GM18861 (cell line): Measurements from ENCODE around the gene CST6.
"Not testable (repeated sequence)": the region's sequence is repeated elsewhere in the genome, so short reads cannot be mapped to it uniquely, and the experiment has no call there.

Experiments
- ATAC-seq: cut with Tn5 transposase; IDR thresholded peaks from one replicate; pipeline ENCODE4 v1.9.1; 2021; ENCODE audit not compliant: unreplicated experiment

The CST6 gene

DNA sequence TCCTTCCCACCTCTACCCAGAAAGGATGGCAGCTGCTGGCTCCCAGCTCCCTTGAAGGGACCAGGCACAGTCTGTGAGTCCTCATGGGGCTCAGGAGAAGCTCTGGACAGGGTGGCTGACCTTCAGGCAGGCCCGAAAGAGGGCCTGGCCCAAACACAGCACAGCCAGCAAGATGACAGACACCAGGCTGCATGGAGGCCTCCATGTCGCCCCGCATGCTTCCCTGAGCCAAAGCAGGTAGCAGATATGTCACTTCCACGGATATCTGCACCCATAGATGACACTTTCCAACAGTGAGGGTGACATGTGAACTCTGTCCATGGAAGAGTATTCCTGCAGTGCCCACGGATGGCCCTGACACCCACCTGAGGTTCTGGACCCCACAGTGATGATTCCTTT is 28.2 kb upstream of the CST6 start:
- ATAC-seq = no peak

DNA sequence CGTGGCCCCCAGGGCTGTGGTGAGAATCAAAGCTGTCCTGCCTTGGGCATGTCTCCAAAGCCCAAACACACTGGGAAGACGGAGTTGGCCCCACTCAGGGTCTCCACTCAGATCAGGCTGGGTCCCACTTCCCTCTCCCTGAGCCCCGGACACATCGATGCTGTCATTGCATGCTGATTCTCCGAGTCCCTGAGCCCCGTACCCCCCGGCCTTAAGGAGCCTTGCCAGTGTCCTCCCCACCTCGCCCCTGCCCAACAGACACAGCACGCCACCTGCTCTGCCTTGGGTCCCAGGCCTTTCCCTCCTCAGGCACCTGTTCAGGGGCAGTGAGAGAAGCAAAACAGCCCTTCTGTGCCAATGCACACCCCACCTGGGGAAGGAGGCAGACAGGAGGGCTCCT is 24.5 kb upstream of the CST6 start:
- no peak for ATAC-seq

DNA sequence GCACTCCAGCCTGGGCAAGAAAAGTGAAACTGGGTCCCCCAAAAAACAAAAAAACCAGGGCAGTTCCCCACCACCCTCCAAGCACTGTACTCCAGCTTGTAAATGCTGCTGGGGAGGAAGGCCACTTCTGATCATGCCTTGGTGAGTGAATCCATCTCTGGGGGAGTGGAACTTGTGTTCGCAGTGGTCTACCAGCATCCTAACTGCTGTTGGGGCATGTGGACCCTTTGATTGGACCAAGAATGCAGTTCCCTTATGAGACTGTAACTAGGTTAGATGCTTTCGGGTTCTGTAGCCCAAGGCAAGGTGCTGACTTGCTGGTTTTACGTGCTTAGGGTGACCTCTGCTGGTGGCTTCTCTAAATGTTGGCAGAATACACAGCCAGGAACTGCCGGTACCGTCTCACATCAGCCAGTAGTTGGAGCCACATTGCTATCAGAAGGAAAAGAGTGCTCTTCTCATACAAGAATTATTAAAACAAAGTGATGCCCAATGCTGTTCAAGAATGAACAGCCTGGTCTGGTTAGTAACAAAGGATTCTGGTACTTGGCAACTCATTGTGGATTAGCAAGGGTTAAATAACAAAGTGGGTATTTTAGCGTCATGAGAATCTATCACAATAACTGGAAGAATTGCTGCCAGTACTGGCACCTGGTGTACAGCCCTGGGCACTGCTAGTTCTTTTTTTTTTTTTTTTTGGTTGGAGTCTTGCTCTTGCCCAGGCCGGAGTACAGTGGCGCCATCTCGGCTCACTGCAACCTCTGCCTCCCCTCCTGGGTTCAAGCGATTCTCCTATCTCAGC is 22.8 kb upstream of the CST6 start:
- ATAC-seq = peak; percentile 88

DNA sequence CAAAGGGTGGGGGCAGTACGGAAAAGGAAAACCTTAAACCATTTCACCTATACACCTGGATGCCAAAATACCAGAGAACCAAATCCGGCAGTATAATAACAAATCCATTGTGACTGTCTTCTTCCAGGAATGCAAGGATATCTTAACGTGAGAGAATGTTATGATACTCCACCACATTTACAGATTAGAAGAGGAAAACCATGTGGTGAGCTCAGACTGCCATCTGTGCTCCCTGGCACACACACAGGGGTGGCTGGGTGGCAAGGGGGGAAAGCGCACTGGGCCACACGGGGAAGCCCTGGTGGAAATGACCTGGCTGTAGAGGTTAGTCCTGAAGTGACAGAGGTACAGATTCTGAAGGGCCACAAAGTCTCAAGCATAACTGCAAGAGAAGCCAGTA is 19.8 kb upstream of the CST6 start:
- no peak for ATAC-seq

DNA sequence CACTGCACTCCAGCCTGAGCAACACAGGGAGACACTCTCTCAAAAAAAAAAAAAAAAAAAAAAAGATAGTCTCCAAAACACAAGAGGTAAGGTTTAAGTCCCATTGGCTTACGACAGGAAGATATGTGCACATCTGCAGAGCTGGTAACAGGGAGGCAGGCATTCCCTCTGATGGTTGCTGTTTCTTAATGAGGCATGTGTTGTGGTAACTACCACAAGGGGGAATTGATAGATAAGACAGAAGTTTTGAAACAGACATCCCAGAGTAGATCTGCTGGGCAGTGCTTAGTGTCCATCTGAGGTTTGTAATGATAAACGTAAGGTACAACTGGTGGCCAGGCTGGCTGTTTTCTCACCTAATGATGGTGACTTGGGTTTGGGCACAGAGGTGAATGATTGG is 14.5 kb upstream of the CST6 start:
- ATAC-seq = no peak

DNA sequence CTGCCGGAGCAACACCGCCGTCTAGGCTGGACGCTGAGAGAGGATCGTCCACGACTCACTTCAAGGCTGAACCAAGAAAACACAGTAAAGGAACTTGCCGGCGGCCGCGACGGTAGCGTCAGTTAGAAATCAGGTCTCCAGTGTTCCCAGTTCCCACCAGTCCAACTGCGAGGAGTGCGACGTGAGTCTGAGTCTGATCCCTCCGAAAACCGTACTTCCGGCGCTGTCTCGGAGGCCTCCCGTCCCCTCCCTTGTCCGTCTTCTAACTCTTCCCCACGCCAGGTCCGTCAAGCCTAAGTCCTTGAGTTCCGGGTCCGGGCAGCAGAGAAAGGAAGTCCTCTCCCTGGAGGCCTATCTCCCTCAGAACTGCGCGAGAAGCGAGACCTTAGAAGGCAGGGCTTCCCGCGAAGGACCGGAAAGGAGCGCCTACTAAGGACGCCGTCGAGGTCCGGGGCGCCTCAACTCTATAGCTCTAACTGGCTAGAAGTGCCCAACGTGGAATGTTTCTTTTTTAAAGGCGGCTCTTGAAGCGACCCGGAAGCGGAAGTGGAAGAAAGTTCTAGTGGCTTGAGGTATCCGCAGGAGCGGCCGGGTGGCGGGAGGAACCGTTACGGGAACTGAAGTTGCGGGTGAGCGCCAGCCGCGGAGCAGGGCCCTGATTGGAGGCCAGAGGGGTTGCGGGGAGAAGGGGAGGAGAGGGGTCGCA is 9.7 kb upstream of the CST6 start, which contains the start of the genes BANF1 and EIF1AD:
Gene BANF1 (plus strand): TSS at position 562 of the 706 bp plus-strand sequence. CDS start 748 bp downstream, outside the sequence.
Gene EIF1AD (minus strand): TSS at position 216 of the 706 bp plus-strand sequence. CDS start 1,768 bp downstream, outside the sequence.
- peak; percentile 62 for ATAC-seq

DNA sequence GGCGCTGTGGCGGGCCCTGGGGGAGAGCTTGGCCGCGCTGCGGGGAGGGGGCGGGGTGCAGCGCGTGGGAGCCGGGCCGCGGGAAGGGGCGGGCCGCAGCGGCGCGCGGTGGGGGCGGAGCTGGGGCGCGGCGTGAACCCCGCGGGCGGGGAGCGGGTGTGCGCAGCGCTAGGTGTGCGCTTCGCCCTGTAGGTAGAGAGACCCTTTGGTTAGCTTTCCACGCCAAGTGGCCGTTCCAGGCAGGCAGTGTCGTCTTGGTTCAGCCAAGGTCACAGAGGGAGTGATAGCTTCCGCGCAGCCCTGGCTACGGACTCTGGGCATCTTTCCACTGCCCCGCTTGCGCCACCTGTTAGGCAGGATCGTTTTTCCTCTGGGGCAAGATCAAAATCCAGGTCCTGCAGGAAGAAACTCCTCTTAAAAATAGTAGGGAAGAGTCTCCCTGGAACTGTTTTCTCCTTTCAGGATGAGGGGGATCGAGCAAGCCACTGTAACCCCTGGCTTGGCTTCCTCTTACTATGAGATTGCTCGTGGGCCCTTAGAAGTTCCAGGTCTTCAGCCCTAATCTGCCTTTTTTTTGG is 9.1 kb upstream of the CST6 start:
- peak; percentile 28 for ATAC-seq

DNA sequence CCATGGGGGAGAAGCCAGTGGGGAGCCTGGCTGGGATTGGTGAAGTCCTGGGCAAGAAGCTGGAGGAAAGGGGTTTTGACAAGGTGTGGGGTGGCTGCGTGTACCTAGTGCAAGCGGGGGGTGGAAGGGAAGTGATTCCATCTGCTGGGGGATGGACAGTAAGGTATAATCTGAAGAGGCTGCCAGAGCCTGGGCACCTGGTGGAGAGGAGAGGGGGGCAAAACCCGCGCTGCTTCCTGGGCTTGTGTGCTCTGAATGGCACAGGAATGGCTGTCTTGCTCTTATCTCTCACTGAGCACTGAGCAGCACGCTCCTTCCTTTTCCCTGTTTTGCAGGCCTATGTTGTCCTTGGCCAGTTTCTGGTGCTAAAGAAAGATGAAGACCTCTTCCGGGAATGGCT is 8.5 kb upstream of the CST6 start:
- ATAC-seq = no peak

DNA sequence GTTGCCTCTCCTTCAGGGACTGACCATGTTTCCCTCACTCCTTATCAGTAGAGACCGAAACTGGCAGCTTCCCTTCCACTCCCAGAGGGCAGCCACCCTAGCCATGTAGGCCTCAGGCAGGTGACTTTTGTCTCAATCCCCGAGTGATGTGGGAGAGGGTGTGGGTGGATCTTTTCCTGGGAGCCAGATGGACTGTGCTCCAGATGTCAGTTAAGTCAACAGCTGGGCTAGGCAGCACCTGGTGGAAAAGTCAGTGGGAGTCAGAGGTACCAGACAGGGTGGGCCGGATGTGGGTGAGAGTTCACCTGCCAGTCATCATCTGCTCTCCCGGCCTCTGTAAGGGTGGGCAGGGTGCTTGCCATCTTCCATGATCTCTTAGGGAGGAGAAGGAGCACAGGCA is 7.6 kb upstream of the CST6 start:
- no peak for ATAC-seq

DNA sequence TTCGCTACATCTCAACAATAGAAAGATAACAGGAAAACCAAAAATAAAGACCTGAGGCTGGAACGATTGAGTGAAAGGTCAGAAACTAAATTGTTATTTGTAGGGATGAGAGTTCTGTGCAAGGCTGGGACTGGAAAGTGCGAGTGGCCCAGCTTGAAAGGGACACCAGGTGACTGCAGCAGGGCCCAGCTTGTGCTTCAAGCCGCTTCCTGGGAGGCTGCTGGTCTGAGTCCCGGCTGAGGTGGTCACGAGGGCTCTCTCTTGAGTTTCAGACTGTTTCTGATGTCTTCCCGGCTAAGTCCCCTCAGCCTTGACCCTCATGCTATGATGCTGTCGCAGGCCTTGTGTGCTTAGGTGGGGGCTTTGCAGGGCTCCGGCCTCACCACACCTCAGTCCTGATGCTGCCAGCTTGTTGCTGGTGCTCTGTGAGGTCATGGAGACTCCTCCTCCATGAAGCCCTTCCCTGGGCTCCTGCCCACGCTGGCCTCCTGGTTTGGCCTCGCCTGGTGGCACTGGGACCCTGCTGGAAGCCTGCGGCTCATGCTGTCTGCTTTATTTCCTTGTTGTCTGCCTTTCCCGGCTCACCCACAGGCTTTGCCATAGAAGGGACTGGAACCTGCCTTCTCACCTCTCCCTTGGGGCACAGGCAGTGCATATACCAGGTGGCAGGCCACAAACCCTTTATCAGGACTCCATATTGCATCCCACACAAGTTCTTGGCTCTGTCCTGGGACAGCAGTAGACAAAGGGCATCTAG is 5.5 kb upstream of the CST6 start:
- ATAC-seq = no peak

DNA sequence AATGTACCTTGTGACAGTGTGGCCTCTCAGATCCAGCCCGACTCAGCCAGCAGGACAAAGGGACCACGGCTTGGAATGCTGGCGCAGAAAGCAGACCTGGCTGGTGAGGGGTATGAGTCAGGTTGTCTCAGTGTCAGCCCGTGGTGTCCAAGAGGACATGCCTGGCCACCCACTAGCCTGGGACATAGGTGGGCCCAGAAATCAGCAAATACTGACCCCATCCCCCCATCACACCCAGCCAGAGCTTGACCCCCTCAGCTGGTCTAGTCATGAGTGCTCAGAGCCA is 5.0 kb upstream of the CST6 start:
- no peak for ATAC-seq

DNA sequence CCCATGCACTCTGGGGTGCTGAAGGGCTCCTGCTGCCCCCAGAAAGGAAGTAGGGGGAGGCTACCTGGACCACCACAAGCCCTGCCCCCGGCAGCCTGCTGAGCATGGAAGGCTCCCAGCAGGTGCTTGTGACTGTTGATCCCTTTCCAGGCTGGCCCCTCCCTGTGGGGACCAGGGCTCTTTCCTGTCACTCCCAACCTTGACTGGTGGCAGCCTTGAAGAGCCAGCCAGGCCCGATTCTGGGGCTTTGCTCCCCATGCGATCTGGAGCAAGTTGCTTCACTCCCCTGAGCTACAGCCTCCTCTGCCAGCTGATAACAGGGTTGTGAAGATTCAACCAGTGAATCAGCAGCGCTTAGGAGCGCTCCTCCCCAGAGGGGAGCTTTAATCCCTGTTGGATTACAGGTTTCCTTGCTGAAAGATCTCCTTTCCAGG is 4.6 kb upstream of the CST6 start:
- no peak for ATAC-seq

DNA sequence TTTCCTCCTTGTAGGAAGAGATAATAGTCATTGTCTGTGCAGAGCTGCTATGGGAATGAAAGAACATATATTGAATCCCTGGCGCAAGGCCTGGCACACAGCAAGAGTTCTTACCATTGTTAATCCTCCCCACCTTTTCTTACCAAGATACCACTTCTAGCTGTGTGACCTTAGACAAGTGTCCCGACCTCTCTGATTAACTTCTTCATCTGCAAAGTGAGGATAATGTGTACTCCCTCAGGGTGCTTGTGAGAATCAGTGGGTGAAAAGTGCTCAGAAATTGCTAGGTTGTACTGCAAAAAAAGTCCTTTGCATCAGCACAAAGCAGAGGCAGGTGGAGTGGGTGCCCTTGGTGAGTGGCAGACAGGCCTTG is 3.7 kb upstream of the CST6 start:
- no peak for ATAC-seq

DNA sequence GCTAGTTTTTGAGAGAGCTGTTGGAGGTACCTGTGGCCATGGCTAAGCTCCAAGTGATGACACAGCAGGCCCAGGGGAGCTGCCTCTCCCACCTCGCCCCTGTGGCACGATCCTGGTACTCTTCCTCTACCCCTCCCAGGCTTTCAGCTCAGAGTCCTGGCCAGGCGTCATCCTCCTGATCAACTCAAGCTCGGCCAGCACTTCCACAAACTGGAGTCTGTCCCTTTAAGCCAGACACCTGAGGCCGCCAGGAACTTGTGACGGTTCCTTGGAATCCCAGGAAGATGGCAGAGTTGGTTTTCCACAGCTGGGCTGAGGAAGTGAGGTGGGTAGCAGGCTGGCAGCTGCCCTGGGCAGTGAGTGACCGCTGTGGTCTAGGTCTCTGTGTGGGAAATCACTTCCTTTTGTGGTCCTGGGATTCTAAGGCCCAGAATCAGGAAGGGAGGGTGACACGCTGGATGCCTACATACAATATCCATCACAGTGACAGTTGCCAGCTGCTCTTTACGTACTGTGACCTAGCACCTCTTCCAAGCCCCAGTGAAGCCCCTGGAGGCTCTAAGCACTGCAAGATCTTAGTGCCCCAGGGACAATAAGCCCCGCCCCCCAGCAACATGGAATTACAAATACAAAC is 3.2 kb upstream of the CST6 start:
- no peak for ATAC-seq

DNA sequence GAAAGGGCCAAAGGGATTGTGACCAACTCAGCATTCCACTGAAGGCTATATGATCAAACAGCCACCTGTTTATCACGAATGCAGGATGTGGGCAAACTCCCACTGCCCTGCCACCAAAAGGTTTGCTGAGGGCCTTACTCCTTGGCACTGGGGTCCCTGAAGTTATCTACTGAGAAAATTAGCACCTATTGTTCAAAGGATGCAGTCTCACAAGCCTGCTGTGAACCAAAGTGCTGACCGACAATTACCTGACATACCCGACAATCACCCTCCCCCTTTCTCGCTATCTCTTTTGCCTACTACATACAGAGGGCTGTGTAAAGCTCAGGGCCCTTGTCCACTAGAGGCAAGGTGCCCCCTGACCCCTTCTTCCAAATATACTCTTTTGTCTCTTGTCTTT is 1.8 kb upstream of the CST6 start:
- not testable (repeated sequence) for ATAC-seq

DNA sequence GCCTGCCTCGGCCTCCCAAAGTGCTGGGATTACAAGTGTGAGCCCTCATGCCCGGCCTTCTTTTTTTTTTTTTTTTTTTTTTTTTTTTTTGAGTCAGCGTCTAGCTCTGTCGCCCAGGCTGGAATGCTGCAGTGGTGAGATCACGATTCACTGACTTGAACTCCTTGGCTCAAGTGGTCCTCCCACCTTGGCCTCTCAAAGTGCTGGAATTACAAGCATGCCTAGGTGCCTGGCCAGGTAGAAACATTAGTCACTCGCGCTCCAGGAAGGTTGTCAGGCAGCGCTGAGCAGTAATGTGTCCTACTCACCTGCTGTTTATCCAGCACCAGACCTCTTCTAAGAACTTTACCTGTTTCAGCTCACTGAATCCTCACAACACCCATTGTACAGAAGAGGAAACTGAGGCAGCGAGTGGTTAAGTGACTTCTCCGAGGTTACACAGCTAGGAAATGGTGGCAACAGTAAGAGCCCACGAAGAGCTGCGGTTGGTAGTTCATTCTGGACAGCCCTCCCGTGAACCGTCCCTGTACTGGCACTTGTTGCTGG is 496 bp upstream of the CST6 start:
- no peak for ATAC-seq

DNA sequence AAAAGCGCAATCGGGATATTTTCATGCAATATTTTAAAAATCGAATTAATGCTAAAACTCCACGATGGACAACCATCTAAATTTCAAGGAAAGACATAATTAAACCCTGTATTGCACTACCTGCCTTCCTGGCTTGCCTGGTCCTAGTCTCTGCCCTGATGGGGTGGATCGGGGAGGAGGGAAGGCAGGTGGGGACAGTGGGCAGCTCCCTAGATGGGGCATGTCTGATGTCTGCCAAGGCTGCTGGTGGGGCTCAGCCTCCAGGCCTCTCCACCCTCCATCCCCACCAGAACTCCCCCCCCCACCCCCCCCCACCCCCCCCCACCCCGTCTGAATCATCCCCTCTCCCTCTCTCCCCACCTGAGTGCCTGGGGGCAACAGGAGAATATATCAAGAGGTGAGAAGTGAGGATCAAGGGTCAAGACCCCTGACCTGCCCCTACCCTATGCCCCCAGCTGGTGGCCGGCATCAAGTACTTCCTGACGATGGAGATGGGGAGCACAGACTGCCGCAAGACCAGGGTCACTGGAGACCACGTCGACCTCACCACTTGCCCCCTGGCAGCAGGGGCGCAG is 650 bp downstream of the CST6 start:
- no peak for ATAC-seq

DNA sequence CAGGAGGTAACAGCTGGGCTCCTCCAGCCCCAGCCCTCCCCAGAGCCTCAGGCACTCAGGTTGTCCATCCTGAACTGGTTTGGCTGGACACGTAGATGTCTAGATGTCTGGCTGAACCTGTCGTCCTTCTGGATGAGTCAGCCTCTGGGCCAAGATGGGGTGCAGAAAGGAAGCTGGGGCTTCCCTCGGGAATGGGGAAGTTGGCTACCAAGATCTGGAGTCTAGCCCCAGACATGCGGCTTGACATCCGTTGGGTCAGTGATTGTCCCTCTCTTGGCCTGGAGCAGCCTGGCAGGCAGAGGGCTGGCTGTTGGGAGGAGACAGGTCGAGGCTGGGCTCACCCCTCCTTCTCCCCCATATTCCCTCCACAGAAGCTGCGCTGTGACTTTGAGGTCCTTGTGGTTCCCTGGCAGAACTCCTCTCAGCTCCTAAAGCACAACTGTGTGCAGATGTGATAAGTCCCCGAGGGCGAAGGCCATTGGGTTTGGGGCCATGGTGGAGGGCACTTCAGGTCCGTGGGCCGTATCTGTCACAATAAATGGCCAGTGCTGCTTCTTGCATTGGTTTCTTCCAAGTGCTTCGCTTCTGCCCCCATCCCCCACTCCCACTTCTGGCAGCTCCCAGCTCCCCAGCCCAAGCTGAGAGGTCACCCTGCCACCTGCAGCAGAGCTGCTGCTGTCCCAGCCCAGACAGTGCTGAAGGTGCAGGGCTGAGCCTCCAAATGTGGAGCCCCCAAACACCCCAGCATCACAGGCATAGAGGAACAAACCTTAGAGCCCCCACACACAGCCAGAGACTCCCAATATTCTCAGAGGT is 1.3 kb downstream of the CST6 start:
- no peak for ATAC-seq

DNA sequence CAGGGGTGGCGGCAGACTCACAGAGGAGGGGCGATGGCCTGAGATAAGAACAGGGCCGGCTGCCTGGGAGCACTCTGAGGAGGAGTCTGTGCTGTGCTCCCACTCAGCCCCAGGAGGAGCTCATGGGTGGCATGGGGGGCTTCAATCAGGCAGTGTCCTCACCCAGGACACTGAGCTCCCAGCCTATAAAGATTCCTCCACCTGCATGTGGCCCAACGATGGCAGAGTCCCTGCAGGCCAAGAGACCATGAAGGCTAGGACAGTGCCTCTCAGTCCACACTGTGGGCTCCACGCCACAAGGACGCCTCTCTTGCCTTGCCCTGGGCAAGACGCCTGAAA is 1.9 kb downstream of the CST6 start:
- ATAC-seq = no peak
